OCI-LY1 (cell line): ENCODE data around the gene ITIH3.

Experiments
- CTCF ChIP-seq: fragments of 200-600 bp; sonication (generic), shearing (Covaris generic); IDR thresholded peaks from 2 replicates; pipeline ENCODE4 v1.5.1; 2017; ENCODE audit warnings: mild to moderate bottlenecking, antibody characterized with exemption, low read length, moderate library complexity, mixed read lengths
- EZH2 ChIP-seq: fragments of 200-600 bp; sonication (generic), shearing (Covaris generic); IDR thresholded peaks from 2 replicates; pipeline ENCODE4 v1.8.0; 2017; ENCODE audit warnings: borderline replicate concordance, mixed run types, mild to moderate bottlenecking, antibody characterized with exemption, low read length, moderate library complexity, mixed read lengths

DNA sequence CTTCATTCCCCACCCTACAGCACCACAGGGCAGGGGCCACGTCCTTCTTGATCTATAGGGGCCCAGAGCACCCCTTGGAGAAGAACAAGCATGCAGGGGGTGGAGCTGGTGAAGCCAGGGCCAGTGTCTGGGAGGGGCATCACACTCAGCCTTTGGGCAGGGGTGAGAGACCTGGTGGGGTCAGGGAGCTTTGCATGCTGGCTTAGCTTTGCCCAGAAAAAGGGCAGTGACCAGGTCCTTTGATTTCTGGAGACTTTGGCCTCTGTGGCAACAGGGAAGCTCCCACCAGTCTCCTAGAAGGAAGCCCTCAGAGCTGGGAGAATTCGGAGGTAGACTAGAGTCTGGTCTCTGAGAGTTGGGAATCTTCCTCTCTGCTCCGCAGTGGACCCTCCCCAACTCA lies 34.9 kb downstream of the ITIH3 start:
- TF ChIP-seq CTCF (no peak), EZH2 (no peak)
